ENCODE data around the gene TMEM232.
"Not testable (repeated sequence)": the region's sequence is repeated elsewhere in the genome, so short reads cannot be mapped to it uniquely, and the experiment has no call there.

The TMEM232 gene

GRCh38 chr5:110705349-110705748 lies 21.1 kb downstream of the TMEM232 start:
- no peak for DNase-seq

GRCh38 chr5:110703481-110703880 lies 23.0 kb downstream of the TMEM232 start:
- no peak for DNase-seq

- DNase-seq: no peak
Measured at GRCh38 chr5:110702704-110703103, 23.8 kb downstream of the TMEM232 start.

- no peak for DNase-seq
Measured at GRCh38 chr5:110702300-110702699, 24.2 kb downstream of the TMEM232 start.

- not testable (repeated sequence) for DNase-seq
Measured at GRCh38 chr5:110692669-110693068, 33.8 kb downstream of the TMEM232 start.

GRCh38 chr5:110690587-110690986 lies 35.9 kb downstream of the TMEM232 start:
- DNase-seq: not testable (repeated sequence)

GRCh38 chr5:110687485-110687884 lies 39.0 kb downstream of the TMEM232 start:
- DNase-seq: no peak

GRCh38 chr5:110686270-110686669 lies 40.2 kb downstream of the TMEM232 start:
- DNase-seq: no peak

- DNase-seq: no peak
Measured at GRCh38 chr5:110681953-110682352, 44.5 kb downstream of the TMEM232 start.

- DNase-seq: no peak
Measured at GRCh38 chr5:110681109-110681508, 45.4 kb downstream of the TMEM232 start.

- DNase-seq: not testable (repeated sequence)
Measured at GRCh38 chr5:110676554-110676953, 49.9 kb downstream of the TMEM232 start.

GRCh38 chr5:110665184-110665726 lies 61.2 kb downstream of the TMEM232 start:
- no peak for DNase-seq

GRCh38 chr5:110663525-110663924 lies 62.9 kb downstream of the TMEM232 start:
- no peak for DNase-seq

GRCh38 chr5:110658006-110658405 lies 68.5 kb downstream of the TMEM232 start:
- DNase-seq: no peak

- DNase-seq: no peak
Measured at GRCh38 chr5:110653231-110653970, 73.1 kb downstream of the TMEM232 start.

- DNase-seq: no peak
Measured at GRCh38 chr5:110651507-110651906, 75.0 kb downstream of the TMEM232 start.

GRCh38 chr5:110644357-110644756 lies 82.1 kb downstream of the TMEM232 start:
- no peak for DNase-seq

- DNase-seq: no peak
Measured at GRCh38 chr5:110638970-110639902, 87.2 kb downstream of the TMEM232 start.

GRCh38 chr5:110634475-110634874 lies 92.0 kb downstream of the TMEM232 start:
- DNase-seq: no peak

- no peak for DNase-seq
Measured at GRCh38 chr5:110631236-110631635, 95.2 kb downstream of the TMEM232 start.

- DNase-seq: no peak
Measured at GRCh38 chr5:110630350-110630749, 96.1 kb downstream of the TMEM232 start.

GRCh38 chr5:110625376-110625999 lies 101.0 kb downstream of the TMEM232 start:
- DNase-seq: no peak

- no peak for DNase-seq
Measured at GRCh38 chr5:110623874-110624273, 102.6 kb downstream of the TMEM232 start.

All from CD4-positive, alpha-beta T cell treated with Interleukin-17A for 4 hours (primary cell).